K562 (cell line): ENCODE results near the gene P2RX3. TPM values are rescaled to one million over a fixed set of nuclear protein-coding genes. Genes with fewer than 3 reads are reported as not detected.

Source experiments
- GATA2 ChIP-seq: sonication (generic); formaldehyde crosslinking; IDR thresholded peaks from 2 replicates; pipeline ENCODE4 v1.4.0; 2020; ENCODE audit warnings: mild to moderate bottlenecking, missing genetic modification reagents
- MNT ChIP-seq, 2 experiments: fragments of 450-650 bp; conservative IDR thresholded peaks; 2 replicates each; pipeline ENCODE4 v1.6.1; 2017; ENCODE audit warnings: mild to moderate bottlenecking in 2 of 2, moderate library complexity in 2 of 2
- NCOA1 ChIP-seq: fragments of 450-650 bp; IDR thresholded peaks from 2 replicates; pipeline ENCODE4 v1.6.1; 2016; ENCODE audit warnings: low read depth
- RCOR1 ChIP-seq, 2 experiments: IDR thresholded peaks; 2 replicates each; pipeline ENCODE4 v1.6.1; 2012; ENCODE audit warnings: low read depth in 2 of 2, low read length in 2 of 2, borderline replicate concordance in 1 of 2, improper control_type of control experiment in 1 of 2
- SMC3 ChIP-seq: conservative IDR thresholded peaks from 2 replicates; pipeline ENCODE4 v1.6.1; 2011; ENCODE audit warnings: low read depth, low read length, improper control_type of control experiment; ENCODE audit not compliant: insufficient read depth
- TFAP4 ChIP-seq: sonication (generic); formaldehyde crosslinking; IDR thresholded peaks from 2 replicates; pipeline ENCODE4 v1.8.0; 2022; ENCODE audit warnings: missing genetic modification reagents, mild to moderate bottlenecking, moderate library complexity, borderline replicate concordance
- ZBTB43 ChIP-seq: sonication (generic); formaldehyde crosslinking; IDR thresholded peaks from 2 replicates; pipeline ENCODE4 v1.8.0; 2023; ENCODE audit warnings: mild to moderate bottlenecking, missing genetic modification reagents
- ZNF12 ChIP-seq: sonication (generic); formaldehyde crosslinking; IDR thresholded peaks from 2 replicates; pipeline ENCODE4 v1.4.0; 2020; ENCODE audit warnings: mild to moderate bottlenecking, missing genetic modification reagents
- polyA plus RNA-seq, 8 experiments: library from polyadenylated mRNA; depleted of rRNA in 4 of 8; stranded (reverse) in 5 of 8; unstranded in 3 of 8; fragments of >200 nt; fragmentation: Nextera tagmentation in 2 of 8; fragmentation: Illumina TruSeq in 1 of 8; extraction: Ambion mirVana in 2 of 8; extraction: Trizol in 1 of 8; gene quantifications; 2 replicates each; pipeline versions ENCODE4 v1.2.1 to v1.2.3, GENCODE V29; 2011 to 2014; ENCODE audit warnings: inconsistent platforms in 1 of 8, missing spikeins in 1 of 8
- total RNA-seq, 7 experiments: library from RNA; depleted of rRNA in 6 of 7; stranded (reverse); fragments of >200 nt in 6 of 7; fragmentation: Illumina TruSeq in 2 of 7; extraction: Trizol in 2 of 7; gene quantifications; 2 replicates each; pipeline versions ENCODE4 v1.2.1 to v1.2.3, GENCODE V29; 2011 to 2021; ENCODE audit warnings: low replicate concordance in 1 of 7
- TF ChIP-seq, protein P1 (sequence below): sonication (generic); formaldehyde crosslinking; IDR thresholded peaks from 2 replicates; pipeline ENCODE4 v1.9.0; 2022; ENCODE audit warnings: mild to moderate bottlenecking, missing genetic modification reagents

P2RX3 gene
- total and polyA plus RNA-seq, 9 of the 15 experiments (the other 6 are each of a cell fraction or from before 2014, with no cell fraction given), result not detected

DNA sequence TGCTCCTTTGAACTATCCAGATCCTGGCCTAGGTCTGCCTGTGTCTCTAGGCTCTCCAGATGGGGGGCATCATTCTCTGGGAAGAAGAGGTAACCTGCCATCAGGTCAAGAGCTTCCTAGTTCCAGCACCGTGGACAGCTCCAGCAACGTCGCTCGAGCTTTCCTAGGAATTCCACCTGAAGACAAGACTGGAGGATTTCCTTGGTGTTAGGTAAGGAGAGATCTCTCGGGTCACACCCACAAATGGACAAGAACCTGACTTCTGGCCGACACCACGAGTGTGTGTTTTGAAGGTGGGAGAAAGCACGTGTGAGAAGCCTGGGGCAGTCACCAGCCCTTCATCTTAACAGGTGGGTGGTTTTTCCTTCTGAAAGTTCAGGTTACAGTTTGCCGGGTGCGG lies 41.6 kb downstream of the P2RX3 start (continued):
- no peak for TF ChIP-seq ZNF12 (CRISPR knock-in tag)
- TF ChIP-seq RCOR1 (IDR thresholded peaks at IDR 0.05; ENCODE audit: borderline replicate concordance in 1 of 2, low read depth in 2 of 2, low read length in 2 of 2), result peak in 1 of 2 experiments; percentile 62; a peak in 1 of 4 replicates
- peak; percentile 46; the same call in 1 of the 2 replicates for TF ChIP-seq NCOA1
- 0 out of 2 replicates have a peak, but pooled peaks have one; percentile 34 for TF ChIP-seq ZBTB43 (CRISPR knock-in tag)
- no peak for TF ChIP-seq SMC3
- 0 out of 2 replicates have a peak, but pooled peaks have one; percentile 25 for TF ChIP-seq TFAP4 (CRISPR knock-in tag)
- TF ChIP-seq, protein P1, sequence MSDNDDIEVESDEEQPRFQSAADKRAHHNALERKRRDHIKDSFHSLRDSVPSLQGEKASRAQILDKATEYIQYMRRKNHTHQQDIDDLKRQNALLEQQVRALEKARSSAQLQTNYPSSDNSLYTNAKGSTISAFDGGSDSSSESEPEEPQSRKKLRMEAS, result 0 out of 2 replicates have a peak, but pooled peaks have one; percentile 46
- TF ChIP-seq GATA2 (CRISPR knock-in tag), result no peak
- peak; percentile 44 to 64; a peak in 3 of 4 replicates for TF ChIP-seq MNT (conservative IDR thresholded peaks at IDR 0.05)
